Keratinocyte (primary cell): ENCODE measurements around the gene CFAP54. TPM values are rescaled to one million over a fixed set of nuclear protein-coding genes. Genes with fewer than 3 reads are reported as not detected.

Source experiments
- DNase-seq: peaks from one replicate; pipeline ENCODE4 v3.0.0-alpha.2; 2011; ENCODE audit warnings: low read depth, missing footprints, low spot score
- FAIRE-seq: peaks from 2 replicates; lab custom pipeline; 2011; peaks lifted over from hg19 to GRCh38; lab: Jason Lieb, UNC
- H2AFZ ChIP-seq: 2 replicates; pipeline ENCODE4 v1.6.0; 2012; ENCODE audit warnings: low read length, control low read depth, inconsistent platforms; ENCODE audit not compliant: control insufficient read depth
- H3K27ac ChIP-seq: 2 replicates; pipeline ENCODE4 v1.5.1; 2011; ENCODE audit warnings: low read length; ENCODE audit not compliant: control insufficient read depth, insufficient read depth
- H3K27me3 ChIP-seq: 3 replicates; pipeline ENCODE4 v1.6.0; 2011; ENCODE audit warnings: low read length; ENCODE audit not compliant: control insufficient read depth, insufficient read depth; ENCODE audit errors: extremely low read depth
- H3K36me3 ChIP-seq, 2 experiments: 2 replicates in 1 of 2; 3 replicates in 1 of 2; pipeline ENCODE4 v1.5.1; 2011; ENCODE audit warnings: low read length in 2 of 2, mild to moderate bottlenecking in 1 of 2; ENCODE audit not compliant: control insufficient read depth in 2 of 2, insufficient read depth in 2 of 2; ENCODE audit errors: extremely low read depth in 1 of 2
- H3K4me1 ChIP-seq: 3 replicates; pipeline ENCODE4 v1.5.1; 2011; ENCODE audit warnings: low read length; ENCODE audit not compliant: control insufficient read depth, insufficient read depth; ENCODE audit errors: extremely low read depth
- H3K4me2 ChIP-seq: 3 replicates; pipeline ENCODE4 v1.6.0; 2011; ENCODE audit warnings: low read depth, low read length; ENCODE audit not compliant: control insufficient read depth, insufficient read depth; ENCODE audit errors: extremely low read depth
- H3K4me3 ChIP-seq, 3 experiments: fragments of 200-600 bp in 1 of 3; sonication (generic) in 1 of 3; 2 replicates in 2 of 3; 3 replicates in 1 of 3; pipeline ENCODE4 v1.5.1; 2011 to 2016; ENCODE audit warnings: low read length in 3 of 3, mild to moderate bottlenecking in 3 of 3, control low read depth in 2 of 3, inconsistent platforms in 1 of 3, low read depth in 1 of 3, mixed read lengths in 1 of 3, mixed run types in 1 of 3, moderate library complexity in 1 of 3; ENCODE audit not compliant: control insufficient read depth in 2 of 3, insufficient read depth in 2 of 3; ENCODE audit errors: extremely low read depth in 1 of 3
- H3K79me2 ChIP-seq: 2 replicates; pipeline ENCODE4 v1.6.0; 2012; ENCODE audit warnings: low read length; ENCODE audit not compliant: control insufficient read depth, insufficient read depth
- H3K9ac ChIP-seq: 3 replicates; pipeline ENCODE4 v1.6.0; 2011; ENCODE audit warnings: low read length; ENCODE audit not compliant: control insufficient read depth, insufficient read depth; ENCODE audit errors: extremely low read depth
- H3K9me1 ChIP-seq: 3 replicates; pipeline ENCODE4 v1.6.0; 2011; ENCODE audit warnings: low read length; ENCODE audit not compliant: control insufficient read depth, insufficient read depth; ENCODE audit errors: extremely low read depth
- H3K9me3 ChIP-seq: 2 replicates; pipeline ENCODE4 v1.5.1; 2012; ENCODE audit warnings: low read depth, low read length; ENCODE audit not compliant: control insufficient read depth
- H4K20me1 ChIP-seq: 3 replicates; pipeline ENCODE4 v1.6.0; 2011; ENCODE audit warnings: low read length; ENCODE audit not compliant: control insufficient read depth, insufficient read depth; ENCODE audit errors: extremely low read depth
- CTCF ChIP-seq, 3 experiments: IDR thresholded peaks in 1 of 3; conservative IDR thresholded peaks in 1 of 3; optimal IDR thresholded peaks in 1 of 3; 2 replicates in 2 of 3; 3 replicates in 1 of 3; pipeline versions ENCODE3 to v1.5.1; 2011; ENCODE audit warnings: low read length in 3 of 3, mild to moderate bottlenecking in 3 of 3, moderate library complexity in 2 of 3, control low read depth in 1 of 3, inconsistent platforms in 1 of 3; ENCODE audit not compliant: insufficient read depth in 2 of 3; ENCODE audit errors: extremely low read depth in 1 of 3
- EZH2 ChIP-seq: IDR thresholded peaks from one replicate; pipeline ENCODE4 v1.6.1; 2012; ENCODE audit warnings: inconsistent platforms, mild to moderate bottlenecking, low read length, moderate library complexity
- dilution Hi-C: fragments of 300-500 bp; cut with MboI; formaldehyde crosslinking; loops from one replicate; pipeline ENCODE4 v1.7.0; 2020; ENCODE audit warnings: low sequenced_read_pairs; ENCODE audit not compliant: extremely low pct_ligation_motif_present
- polyA plus RNA-seq, 5 experiments: library from polyadenylated mRNA; depleted of rRNA in 3 of 5; stranded (reverse) in 3 of 5; stranded (forward) in 1 of 5; unstranded in 1 of 5; fragments of >200 nt; gene quantifications; 1 replicate in 1 of 5; 2 replicates in 3 of 5; 3 replicates in 1 of 5; pipeline versions ENCODE4 v1.2.1 to v1.2.3, GENCODE V29; 2011 to 2012; ENCODE audit warnings: missing spikeins in 2 of 5, low read depth in 1 of 5, low replicate concordance in 1 of 5

CFAP54 gene
- polyA plus RNA-seq, 1 donor (not counting 4 experiments of a cell fraction or from before 2014, with no cell fraction given): 1.2 TPM

GRCh38 chr12:96814200-96814599, 324.8 kb downstream of the CFAP54 start:
- H3K4me2 ChIP-seq: no peak overlapping the region
- no peaks in the 10 kb centered on the region for H3K9me3 ChIP-seq
- no peak for DNase-seq
- H3K4me3 ChIP-seq: no peak overlapping the region
- H3K27ac ChIP-seq: no peak overlapping the region
- dilution Hi-C loops: no loop called here
- H3K9me1 ChIP-seq: no peaks in the 10 kb centered on the region
- no peaks in the 10 kb centered on the region for H4K20me1 ChIP-seq
- no peak for FAIRE-seq
- no peaks in the 10 kb centered on the region for H3K79me2 ChIP-seq
- no peaks in the 10 kb centered on the region for H3K27me3 ChIP-seq
- H3K4me1 ChIP-seq: peaks cover 5% of the 10 kb centered on the region
- H3K9ac ChIP-seq: no peak overlapping the region
- no peaks in the 10 kb centered on the region for H3K36me3 ChIP-seq
- no peak overlapping the region for H2AFZ ChIP-seq
- no peak for TF ChIP-seq EZH2
- TF ChIP-seq CTCF (optimal IDR thresholded peaks at IDR 0.05 in 1 of 3, IDR thresholded peaks at IDR 0.05 in 1 of 3, conservative IDR thresholded peaks at IDR 0.05 in 1 of 3; ENCODE audit: extremely low read depth in 1 of 3, insufficient read depth in 2 of 3, low read length in 3 of 3): no peak

- H3K27ac ChIP-seq: no peak overlapping the region
- H3K36me3 ChIP-seq: no peaks in the 10 kb centered on the region
- dilution Hi-C loops: no loop called here
- no peak overlapping the region for H3K9ac ChIP-seq
- no peaks in the 10 kb centered on the region for H3K9me1 ChIP-seq
- H3K79me2 ChIP-seq: no peaks in the 10 kb centered on the region
- FAIRE-seq (no peak), DNase-seq (no peak)
- H3K4me1 ChIP-seq: no peaks in the 10 kb centered on the region
- TF ChIP-seq CTCF (optimal IDR thresholded peaks at IDR 0.05 in 1 of 3, IDR thresholded peaks at IDR 0.05 in 1 of 3, conservative IDR thresholded peaks at IDR 0.05 in 1 of 3; ENCODE audit: extremely low read depth in 1 of 3, insufficient read depth in 2 of 3, low read length in 3 of 3): no peak
- TF ChIP-seq EZH2: no peak
- H3K9me3 ChIP-seq: no peaks in the 10 kb centered on the region
- no peaks in the 10 kb centered on the region for H4K20me1 ChIP-seq
- no peak overlapping the region for H3K4me3 ChIP-seq
- H3K27me3 ChIP-seq: no peaks in the 10 kb centered on the region
- no peak overlapping the region for H3K4me2 ChIP-seq
- no peak overlapping the region for H2AFZ ChIP-seq
These were observed 332.2 kb downstream of the CFAP54 start for GRCh38 chr12:96821592-96821991.
